Measurements from ENCODE around the gene CDK12. TPM values are rescaled to one million over a fixed set of nuclear protein-coding genes. Genes with fewer than 3 reads are reported as not detected.

The CDK12 gene
- polyA plus RNA-seq, 1 of the 3 experiments (the other 2 are of a cell fraction) = 11.6 TPM

GRCh38 chr17:39549747-39550573 lies 88.7 kb downstream of the CDK12 start:
- no peaks in the 10 kb centered on the region for H4K20me1 ChIP-seq (ENCODE audit: insufficient read depth)
- ChIA-PET CTCF (interaction anchor here (1.2 to 19.7 kb wide), 7 partner anchors 9 to 74 kb away, joined by 3 to 483 read pairs (median 28); partner anchors contain the start of gene PPP1R1B), POLR2A (interaction anchor here (1.2 kb wide), 1 partner anchor 13 kb away, joined by 3 read pairs; no protein-coding TSS in a partner anchor)
- no peak overlapping the region for H3K27ac ChIP-seq (ENCODE audit: low read depth in 2 of 2, low read length in 1 of 2)
- no peaks in the 10 kb centered on the region for H3K9me2 ChIP-seq
- H3F3A ChIP-seq (replicated peaks; ENCODE audit: insufficient read depth) = peaks cover 3% of the 10 kb centered on the region
- no peak for TF ChIP-seq USF1 (IDR thresholded peaks at IDR 0.05; ENCODE audit: borderline replicate concordance, low read depth)
- TF ChIP-seq, protein P1, sequence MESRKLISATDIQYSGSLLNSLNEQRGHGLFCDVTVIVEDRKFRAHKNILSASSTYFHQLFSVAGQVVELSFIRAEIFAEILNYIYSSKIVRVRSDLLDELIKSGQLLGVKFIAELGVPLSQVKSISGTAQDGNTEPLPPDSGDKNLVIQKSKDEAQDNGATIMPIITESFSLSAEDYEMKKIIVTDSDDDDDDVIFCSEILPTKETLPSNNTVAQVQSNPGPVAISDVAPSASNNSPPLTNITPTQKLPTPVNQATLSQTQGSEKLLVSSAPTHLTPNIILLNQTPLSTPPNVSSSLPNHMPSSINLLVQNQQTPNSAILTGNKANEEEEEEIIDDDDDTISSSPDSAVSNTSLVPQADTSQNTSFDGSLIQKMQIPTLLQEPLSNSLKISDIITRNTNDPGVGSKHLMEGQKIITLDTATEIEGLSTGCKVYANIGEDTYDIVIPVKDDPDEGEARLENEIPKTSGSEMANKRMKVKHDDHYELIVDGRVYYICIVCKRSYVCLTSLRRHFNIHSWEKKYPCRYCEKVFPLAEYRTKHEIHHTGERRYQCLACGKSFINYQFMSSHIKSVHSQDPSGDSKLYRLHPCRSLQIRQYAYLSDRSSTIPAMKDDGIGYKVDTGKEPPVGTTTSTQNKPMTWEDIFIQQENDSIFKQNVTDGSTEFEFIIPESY (IDR thresholded peaks at IDR 0.05; ENCODE audit: borderline replicate concordance, low read depth) = no peak
- no peak for TF ChIP-seq TAF1 (IDR thresholded peaks at IDR 0.05; ENCODE audit: borderline replicate concordance, low read depth, low read length)
- no peak for TF ChIP-seq NRF1 (IDR thresholded peaks at IDR 0.05; ENCODE audit: low read depth, low read length)
- TF ChIP-seq JUND (IDR thresholded peaks at IDR 0.05) = no peak
- peaks cover 6 to 16% of the 10 kb centered on the region in 2 experiments for H3K36me3 ChIP-seq (replicated peaks in 1 of 2; ENCODE audit: control insufficient read depth in 1 of 2, insufficient read depth in 2 of 2, low read length in 1 of 2)
- no peak for DNase-seq
- H3K27me3 ChIP-seq (ENCODE audit: insufficient read depth) = no peaks in the 10 kb centered on the region
- no peak overlapping the region for H3K4me3 ChIP-seq (ENCODE audit: low read depth in 2 of 2, low read length in 1 of 2)
- H3K79me2 ChIP-seq (ENCODE audit: insufficient read depth) = no peaks in the 10 kb centered on the region
- no peaks in the 10 kb centered on the region for H3K9me3 ChIP-seq
- 87% methylated on average over 6 of the region's 6 CpGs for WGBS (ENCODE audit: low lambda C conversion rate)
- H2AFZ ChIP-seq (ENCODE audit: low read depth) = no peak overlapping the region
- H3K4me1 ChIP-seq (ENCODE audit: control insufficient read depth in 1 of 2, insufficient read depth in 2 of 2, low read depth in 1 of 2, low read length in 1 of 2) = peaks cover 8 to 13% of the 10 kb centered on the region in 2 experiments; a peak in 2 of 4 replicates
- no peak overlapping the region for H3K4me2 ChIP-seq
- H3K9ac ChIP-seq = no peak overlapping the region

DNA sequence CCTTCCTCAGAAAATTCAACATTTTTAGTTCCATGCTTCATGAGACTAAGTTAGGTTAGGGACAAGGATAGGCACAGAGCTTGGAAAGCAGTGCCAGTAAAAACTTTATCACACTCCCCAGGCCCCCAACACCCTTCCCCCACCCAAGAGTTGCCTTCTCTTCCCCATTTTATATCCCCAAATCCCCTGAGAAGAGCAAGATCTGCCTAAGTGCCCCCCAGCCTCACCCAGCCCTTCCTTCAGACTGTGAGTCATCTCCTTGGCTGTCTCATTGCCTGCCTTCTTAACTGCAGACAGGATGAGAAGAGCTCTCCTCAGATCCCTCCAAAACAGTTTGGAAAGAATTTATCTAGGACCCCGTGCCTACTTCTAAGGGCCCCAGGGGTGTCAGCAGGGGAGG lies 90.6 kb downstream of the CDK12 start:
- WGBS (ENCODE audit: low lambda C conversion rate) = 53% methylated on average over 1 of the region's 1 CpG
- ChIA-PET CTCF (interaction anchor here (0.8 to 19.7 kb wide), 3 partner anchors 24 to 88 kb away, joined by 3 to 483 read pairs (median 3); partner anchors contain the start of gene PPP1R1B), POLR2A (no interaction called here)
- Histone ChIP-seq H3K36me3 (replicated peaks in 1 of 2; ENCODE audit: control insufficient read depth in 1 of 2, insufficient read depth in 2 of 2, low read length in 1 of 2) (peaks cover 14 to 24% of the 10 kb centered on the region in 2 experiments), H3K9me2 (no peaks in the 10 kb centered on the region), H3K4me1 (ENCODE audit: control insufficient read depth in 1 of 2, insufficient read depth in 2 of 2, low read depth in 1 of 2, low read length in 1 of 2) (peaks cover 8 to 13% of the 10 kb centered on the region in 2 experiments; a peak in 2 of 4 replicates), H4K20me1 (ENCODE audit: insufficient read depth) (no peaks in the 10 kb centered on the region), H3K79me2 (ENCODE audit: insufficient read depth) (no peaks in the 10 kb centered on the region), H3K27me3 (ENCODE audit: insufficient read depth) (no peaks in the 10 kb centered on the region), H3K4me3 (ENCODE audit: low read depth in 2 of 2, low read length in 1 of 2) (no peak overlapping the region), H3K9ac (no peak overlapping the region), H2AFZ (ENCODE audit: low read depth) (no peak overlapping the region), H3K9me3 (no peaks in the 10 kb centered on the region), H3F3A (replicated peaks; ENCODE audit: insufficient read depth) (peaks cover 3% of the 10 kb centered on the region), H3K4me2 (peak overlapping the region; percentile 30; the same call in 1 of the 2 replicates), H3K27ac (ENCODE audit: low read depth in 2 of 2, low read length in 1 of 2) (no peak overlapping the region; a peak in 1 of 4 replicates)
- DNase-seq = no peak
- 0 out of 2 replicates have a peak, but pooled peaks have one; percentile 6 for TF ChIP-seq JUND (IDR thresholded peaks at IDR 0.05)
- no peak for TF ChIP-seq PBX3 (IDR thresholded peaks at IDR 0.05)
- 0 out of 2 replicates have a peak, but pooled peaks have one; percentile 36 for TF ChIP-seq FOSL2 (IDR thresholded peaks at IDR 0.05; ENCODE audit: borderline replicate concordance, low read depth)

Data from SK-N-SH (cell line).